SK-N-SH treated with all-trans-retinoic acid at 6 μM for 48 hours (cell line): ENCODE measurements around the gene MYOM3.

Experiments used
- ARNTL ChIP-seq: fragments of 450-650 bp; formaldehyde crosslinking; IDR thresholded peaks from 2 replicates; pipeline ENCODE4 v1.5.0; 2020; ENCODE audit warnings: low read depth, mild to moderate bottlenecking, moderate library complexity, borderline replicate concordance
- CREB5 ChIP-seq: fragments of 250-450 bp; sonication (Bioruptor Pico); IDR thresholded peaks from 2 replicates; pipeline ENCODE4 v1.5.1; 2020; ENCODE audit warnings: low read depth, mild to moderate bottlenecking, moderate library complexity
- CSRNP3 ChIP-seq: fragments of 250-450 bp; sonication (Bioruptor Pico); IDR thresholded peaks from 2 replicates; pipeline ENCODE4 v1.5.1; 2021; ENCODE audit warnings: mild to moderate bottlenecking, moderate library complexity
- ISL1 ChIP-seq: fragments of 250-450 bp; sonication (Bioruptor Pico); IDR thresholded peaks from 2 replicates; pipeline ENCODE4 v2.1.2; 2022; ENCODE audit warnings: mild to moderate bottlenecking, moderate library complexity
- PATZ1 ChIP-seq: fragments of 250-450 bp; sonication (Bioruptor Pico); IDR thresholded peaks from 2 replicates; pipeline ENCODE4 v1.8.0; 2020; ENCODE audit warnings: mild to moderate bottlenecking, moderate library complexity, borderline replicate concordance
- PPARA ChIP-seq: fragments of 250-450 bp; sonication (Bioruptor Pico); IDR thresholded peaks from 2 replicates; pipeline ENCODE4 v1.5.0; 2020; ENCODE audit warnings: mild to moderate bottlenecking, borderline replicate concordance
- RARB ChIP-seq: fragments of 250-450 bp; sonication (Bioruptor Pico); IDR thresholded peaks from 2 replicates; pipeline ENCODE4 v1.8.0; 2021; ENCODE audit warnings: mild to moderate bottlenecking, moderate library complexity
- SNAI2 ChIP-seq: fragments of 250-450 bp; sonication (Bioruptor Pico); IDR thresholded peaks from 2 replicates; pipeline ENCODE4 v1.5.0; 2020; ENCODE audit warnings: mild to moderate bottlenecking, moderate library complexity
- ZFP30 ChIP-seq: fragments of 450-650 bp; formaldehyde crosslinking; IDR thresholded peaks from 2 replicates; pipeline ENCODE4 v1.5.0; 2022; ENCODE audit warnings: mild to moderate bottlenecking, moderate library complexity

GRCh38 chr1:24120965-24121364 lies 9.0 kb upstream of the MYOM3 start:
- TF ChIP-seq SNAI2 (CRISPR knock-in tag): no peak
- no peak for TF ChIP-seq PATZ1 (CRISPR knock-in tag)
- TF ChIP-seq RARB (CRISPR knock-in tag): no peak
- no peak for TF ChIP-seq CSRNP3
- no peak for TF ChIP-seq ISL1
- TF ChIP-seq ZFP30 (CRISPR knock-in tag): no peak
- TF ChIP-seq ARNTL (CRISPR knock-in tag): no peak
- TF ChIP-seq CREB5 (CRISPR knock-in tag): no peak
- TF ChIP-seq PPARA (CRISPR knock-in tag): no peak
